Activated T-cell treated with anti-CD3 and anti-CD28 coated beads for 24 hours (primary cell): ENCODE data around the gene ATP1A2.

Experiments used
- DNase-seq: peaks from one replicate; pipeline ENCODE4 v3.0.0-alpha.2; 2020; ENCODE audit warnings: low read depth

ATP1A2 gene

GRCh38 chr1:160115545-160116282 lies at the start of gene ATP1A2:
ATP1A2 (plus strand) TSS chr1:160115759; CDS start chr1:160115862, 103 bp downstream.
- no peak for DNase-seq

- DNase-seq = no peak
Measured at GRCh38 chr1:160066829-160067745, 48.5 kb upstream of the ATP1A2 start.

- no peak for DNase-seq
Measured at GRCh38 chr1:160068225-160068624, 47.3 kb upstream of the ATP1A2 start.

- no peak for DNase-seq
Measured at GRCh38 chr1:160069460-160070231, 45.9 kb upstream of the ATP1A2 start, which contains the start of gene KCNJ10. KCNJ10 (minus strand) TSS chr1:160070160; CDS start chr1:160042532, 27,628 bp downstream.

- DNase-seq = peak; percentile 46
Measured at GRCh38 chr1:160070243-160071163, 45.1 kb upstream of the ATP1A2 start.

GRCh38 chr1:160071289-160071688 lies 44.3 kb upstream of the ATP1A2 start:
- DNase-seq = no peak

GRCh38 chr1:160074865-160075264 lies 40.7 kb upstream of the ATP1A2 start:
- no peak for DNase-seq

- no peak for DNase-seq
Measured at GRCh38 chr1:160075836-160076235, 39.7 kb upstream of the ATP1A2 start.

- no peak for DNase-seq
Measured at GRCh38 chr1:160076295-160076694, 39.3 kb upstream of the ATP1A2 start.

- DNase-seq = no peak
Measured at GRCh38 chr1:160077486-160077885, 38.1 kb upstream of the ATP1A2 start.

GRCh38 chr1:160078512-160079195 lies 36.9 kb upstream of the ATP1A2 start:
- DNase-seq = peak; percentile 47

GRCh38 chr1:160079448-160079847 lies 36.1 kb upstream of the ATP1A2 start:
- no peak for DNase-seq

- no peak for DNase-seq
Measured at GRCh38 chr1:160080381-160081100, 35.0 kb upstream of the ATP1A2 start.

GRCh38 chr1:160081261-160081936 lies 34.2 kb upstream of the ATP1A2 start, which contains the start of gene KCNJ9:
KCNJ9 (plus strand) TSS chr1:160081538; CDS start chr1:160084031, 2,493 bp downstream.
- DNase-seq = no peak

GRCh38 chr1:160082487-160082886 lies 33.1 kb upstream of the ATP1A2 start:
- DNase-seq = no peak

GRCh38 chr1:160082926-160083325 lies 32.6 kb upstream of the ATP1A2 start:
- no peak for DNase-seq

- peak; percentile 61 for DNase-seq
Measured at GRCh38 chr1:160083968-160084770, 31.4 kb upstream of the ATP1A2 start.

- no peak for DNase-seq
Measured at GRCh38 chr1:160084771-160085321, 30.7 kb upstream of the ATP1A2 start.
